ENCODE data around the gene PASK.

DNA sequence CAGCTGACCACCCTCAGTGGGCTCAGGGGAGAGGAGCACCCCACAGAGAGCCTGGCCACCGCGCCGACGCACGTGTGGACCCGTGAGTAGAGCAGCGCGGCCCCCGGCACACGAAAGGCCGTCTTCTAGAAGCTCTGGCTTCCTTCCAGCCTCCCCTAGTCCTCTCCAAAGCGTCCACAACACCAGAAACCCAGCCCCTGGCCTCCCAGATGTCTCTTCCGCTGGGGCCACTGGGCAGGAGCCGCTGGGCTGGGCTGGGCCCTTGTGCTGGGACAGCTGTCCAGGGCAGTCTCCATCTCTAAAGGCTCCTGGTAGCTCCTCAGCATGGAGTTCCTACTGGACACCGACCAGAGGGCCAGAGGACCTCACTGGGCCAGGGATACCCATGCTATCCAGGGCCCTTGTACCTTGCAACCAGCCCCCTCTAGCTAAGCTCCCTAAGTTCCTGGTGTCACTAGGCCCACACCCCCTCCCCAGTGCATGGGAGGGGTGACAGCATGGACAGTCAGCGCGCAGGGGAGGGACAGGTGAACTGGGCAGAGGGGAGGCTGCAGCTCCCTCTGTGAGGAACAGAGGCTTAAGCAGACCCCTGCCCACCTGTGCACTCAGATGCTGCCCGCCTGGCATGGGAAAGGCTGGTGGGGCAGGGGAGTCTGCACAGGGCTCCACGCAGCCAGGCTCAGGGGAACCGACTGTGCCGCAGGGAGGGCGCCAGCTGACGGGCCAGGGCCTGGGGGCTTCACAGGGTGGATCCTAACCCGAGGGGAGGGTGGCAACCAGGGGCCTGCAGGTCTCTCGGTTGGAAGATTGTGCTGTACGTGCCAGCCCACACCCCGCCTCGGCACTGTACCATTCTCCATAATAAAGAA, 80.1 kb downstream of the PASK start:
- TF ChIP-seq ADNP (tag; IDR thresholded peaks at IDR 0.05) (no peak), JUND (IDR thresholded peaks at IDR 0.05; ENCODE audit: borderline replicate concordance, low read depth, low read length) (no peak), JUND (tag; IDR thresholded peaks at IDR 0.05; ENCODE audit: borderline replicate concordance, low read depth, low read length) (no peak)
